Activated T-cell treated with anti-CD3 and anti-CD28 coated beads, Interleukin-2, amount 50 U/mL, for 24 hours (primary cell): ENCODE measurements around the gene CACNA1G.

ENCODE experiments used
- DNase-seq: peaks from one replicate; pipeline ENCODE4 v3.0.0-alpha.2; 2020
- H3K27ac Mint-ChIP-seq: 2 replicates; pipeline ENCODE4 v1.8.0; 2020; ENCODE audit warnings: mild to moderate bottlenecking, mixed read lengths
- H3K27me3 Mint-ChIP-seq: 2 replicates; pipeline ENCODE4 v1.8.0; 2020; ENCODE audit warnings: mixed read lengths
- H3K36me3 Mint-ChIP-seq: 2 replicates; pipeline ENCODE4 v1.8.0; 2020; ENCODE audit warnings: low read depth, mixed read lengths
- H3K4me1 Mint-ChIP-seq: 2 replicates; pipeline ENCODE4 v1.8.0; 2020; ENCODE audit warnings: low read depth, mixed read lengths
- H3K4me3 Mint-ChIP-seq: 2 replicates; pipeline ENCODE4 v1.8.0; 2020; ENCODE audit warnings: mild to moderate bottlenecking, moderate library complexity, mixed read lengths
- H3K9me3 Mint-ChIP-seq: 2 replicates; pipeline ENCODE4 v1.8.0; 2020; ENCODE audit warnings: mixed read lengths

Gene CACNA1G

GRCh38 chr17:50608700-50609379, 48.3 kb downstream of the CACNA1G start:
- Mint-ChIP-seq H3K4me1 (no peaks in the 10 kb centered on the region), H3K27me3 (peaks cover 26% of the 10 kb centered on the region), H3K9me3 (no peaks in the 10 kb centered on the region), H3K36me3 (no peaks in the 10 kb centered on the region), H3K4me3 (no peak overlapping the region), H3K27ac (no peak overlapping the region)
- DNase-seq = no peak

GRCh38 chr17:50609380-50610074, 49.0 kb downstream of the CACNA1G start:
- Mint-ChIP-seq H3K27me3 (peaks cover 31% of the 10 kb centered on the region), H3K27ac (no peak overlapping the region)

GRCh38 chr17:50611634-50612033, 51.1 kb downstream of the CACNA1G start:
- no peak overlapping the region for H3K27ac Mint-ChIP-seq
- peaks cover 20% of the 10 kb centered on the region for H3K27me3 Mint-ChIP-seq
- peaks cover 5% of the 10 kb centered on the region for H3K4me1 Mint-ChIP-seq
- H3K9me3 Mint-ChIP-seq = no peaks in the 10 kb centered on the region
- DNase-seq = no peak
- no peak overlapping the region for H3K4me3 Mint-ChIP-seq
- H3K36me3 Mint-ChIP-seq = no peaks in the 10 kb centered on the region

More at GRCh38 chr17:50609380-50610074, 49.0 kb downstream of the CACNA1G start:
- Mint-ChIP-seq H3K4me3 (no peak overlapping the region), H3K4me1 (peaks cover 5% of the 10 kb centered on the region), H3K9me3 (no peaks in the 10 kb centered on the region), H3K36me3 (no peaks in the 10 kb centered on the region)
- DNase-seq = no peak

DNA sequence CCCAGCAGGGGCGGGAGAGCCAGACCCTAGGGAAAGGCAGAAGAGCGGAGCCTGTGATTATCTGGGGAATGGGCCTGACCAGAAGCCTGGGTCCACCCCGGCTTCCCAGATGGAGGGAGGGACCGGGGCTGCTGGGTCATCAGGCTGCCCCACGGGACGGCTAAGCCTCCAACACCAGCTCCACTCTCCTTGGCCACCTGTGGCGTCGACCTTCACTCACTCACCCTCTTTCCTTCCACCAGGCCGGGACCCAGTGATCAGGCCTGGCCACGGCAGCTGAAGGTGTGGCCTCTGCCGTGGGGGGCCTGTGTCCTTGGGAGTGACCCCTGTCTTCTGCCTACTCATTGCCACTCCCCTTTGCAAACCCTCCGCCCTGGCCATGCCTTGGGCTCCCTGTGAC, 51.8 kb downstream of the CACNA1G start:
- peaks cover 15% of the 10 kb centered on the region for H3K27me3 Mint-ChIP-seq
- H3K9me3 Mint-ChIP-seq = no peaks in the 10 kb centered on the region
- no peak for DNase-seq
- no peak overlapping the region for H3K4me3 Mint-ChIP-seq
- H3K36me3 Mint-ChIP-seq = no peaks in the 10 kb centered on the region
- H3K27ac Mint-ChIP-seq = no peak overlapping the region
- peaks cover 5% of the 10 kb centered on the region for H3K4me1 Mint-ChIP-seq

- no peak overlapping the region for H3K27ac Mint-ChIP-seq
- no peak for DNase-seq
- H3K27me3 Mint-ChIP-seq = peaks cover 13% of the 10 kb centered on the region
- peaks cover 5% of the 10 kb centered on the region for H3K4me1 Mint-ChIP-seq
- no peaks in the 10 kb centered on the region for H3K36me3 Mint-ChIP-seq
- no peaks in the 10 kb centered on the region for H3K9me3 Mint-ChIP-seq
- no peak overlapping the region for H3K4me3 Mint-ChIP-seq
Observed at GRCh38 chr17:50613007-50613992, 52.8 kb downstream of the CACNA1G start.

DNA sequence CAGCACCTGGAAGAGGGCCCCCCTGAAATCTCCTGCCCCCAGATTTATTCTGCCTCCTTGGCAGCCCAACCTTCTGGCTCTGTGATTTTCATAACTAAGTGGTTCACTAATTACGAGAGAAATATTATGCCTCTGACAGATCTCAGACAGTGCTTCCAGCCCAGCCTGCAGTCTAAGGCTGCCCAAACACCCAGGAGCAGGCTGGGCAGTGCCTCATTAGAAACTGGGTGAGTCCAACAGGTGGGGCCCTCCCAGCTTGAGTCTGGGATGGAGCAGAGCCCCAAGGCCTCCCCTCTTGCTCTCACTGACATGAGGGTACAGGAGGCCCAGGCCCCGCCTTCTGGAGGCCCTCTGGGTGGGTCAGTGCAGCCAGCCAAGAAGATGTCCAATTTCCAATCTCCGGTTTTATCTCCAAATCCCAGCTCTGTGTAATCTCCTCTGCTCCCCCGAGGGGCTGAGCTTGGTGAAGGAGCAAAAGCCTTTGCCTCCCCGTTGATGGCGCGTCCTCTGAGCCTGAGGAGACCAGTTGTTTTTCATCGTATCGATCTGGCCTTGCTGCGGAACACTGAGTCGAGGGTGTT, 54.0 kb downstream of the CACNA1G start:
- no peak overlapping the region for H3K4me3 Mint-ChIP-seq
- no peaks in the 10 kb centered on the region for H3K36me3 Mint-ChIP-seq
- H3K4me1 Mint-ChIP-seq = peaks cover 5% of the 10 kb centered on the region
- H3K27ac Mint-ChIP-seq = no peak overlapping the region
- peaks cover 12% of the 10 kb centered on the region for H3K27me3 Mint-ChIP-seq
- no peak for DNase-seq
- no peaks in the 10 kb centered on the region for H3K9me3 Mint-ChIP-seq

GRCh38 chr17:50615828-50616227, 55.3 kb downstream of the CACNA1G start:
- Mint-ChIP-seq H3K4me3 (no peak overlapping the region), H3K36me3 (no peaks in the 10 kb centered on the region), H3K4me1 (peaks cover 5% of the 10 kb centered on the region), H3K9me3 (no peaks in the 10 kb centered on the region), H3K27me3 (peaks cover 6% of the 10 kb centered on the region), H3K27ac (no peak overlapping the region)
- no peak for DNase-seq

DNA sequence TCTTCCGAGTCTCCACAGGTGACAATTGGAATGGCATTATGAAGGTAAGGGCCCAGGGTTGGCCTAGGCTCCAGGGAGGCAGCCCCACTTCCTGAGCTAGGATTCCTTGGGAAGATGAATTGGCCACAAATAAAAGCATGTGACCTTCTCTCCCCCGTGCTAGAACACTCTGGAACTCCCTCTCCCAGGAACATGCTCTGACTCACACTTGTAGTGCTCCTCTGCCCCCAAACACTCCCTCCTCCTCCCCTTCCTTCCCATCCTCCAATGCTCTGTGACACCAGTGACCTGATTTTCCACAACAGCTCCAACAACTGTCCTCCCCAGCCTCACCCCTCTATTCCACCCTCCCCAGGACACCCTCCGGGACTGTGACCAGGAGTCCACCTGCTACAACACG, 57.8 kb downstream of the CACNA1G start:
- no peak for DNase-seq
- Mint-ChIP-seq H3K4me3 (no peak overlapping the region), H3K9me3 (no peaks in the 10 kb centered on the region), H3K27me3 (peaks cover 16% of the 10 kb centered on the region), H3K36me3 (no peaks in the 10 kb centered on the region), H3K4me1 (peaks cover 5% of the 10 kb centered on the region), H3K27ac (no peak overlapping the region)

GRCh38 chr17:50618941-50619340, 58.4 kb downstream of the CACNA1G start:
- Mint-ChIP-seq H3K36me3 (no peaks in the 10 kb centered on the region), H3K9me3 (no peaks in the 10 kb centered on the region), H3K27me3 (peaks cover 19% of the 10 kb centered on the region), H3K4me3 (no peak overlapping the region), H3K4me1 (peaks cover 5% of the 10 kb centered on the region), H3K27ac (no peak overlapping the region)
- DNase-seq = no peak

DNA sequence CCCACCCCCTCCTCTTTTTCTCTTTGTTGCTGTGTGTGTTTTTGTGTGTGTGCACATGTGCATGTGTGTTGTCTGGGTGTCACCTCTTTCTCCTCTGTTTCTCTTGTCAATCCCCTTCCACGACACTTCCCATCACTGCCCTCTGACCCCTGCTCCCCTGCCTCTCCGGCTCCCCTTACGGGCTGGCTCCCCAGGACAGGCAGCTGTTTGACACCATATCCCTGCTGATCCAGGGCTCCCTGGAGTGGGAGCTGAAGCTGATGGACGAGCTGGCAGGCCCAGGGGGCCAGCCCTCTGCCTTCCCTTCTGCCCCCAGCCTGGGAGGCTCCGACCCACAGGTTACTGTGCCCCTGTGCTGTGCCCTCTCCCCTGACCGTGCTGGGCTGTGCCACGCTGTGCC, 59.0 kb downstream of the CACNA1G start:
- DNase-seq = no peak
- no peak overlapping the region for H3K4me3 Mint-ChIP-seq
- H3K27me3 Mint-ChIP-seq = peaks cover 17% of the 10 kb centered on the region
- no peaks in the 10 kb centered on the region for H3K9me3 Mint-ChIP-seq
- no peaks in the 10 kb centered on the region for H3K36me3 Mint-ChIP-seq
- H3K4me1 Mint-ChIP-seq = peaks cover under 1% of the 10 kb centered on the region
- H3K27ac Mint-ChIP-seq = no peak overlapping the region

GRCh38 chr17:50620237-50620636, 59.7 kb downstream of the CACNA1G start:
- no peak overlapping the region for H3K27ac Mint-ChIP-seq
- no peak overlapping the region for H3K4me3 Mint-ChIP-seq
- DNase-seq = no peak
- H3K4me1 Mint-ChIP-seq = no peaks in the 10 kb centered on the region
- no peaks in the 10 kb centered on the region for H3K9me3 Mint-ChIP-seq
- no peaks in the 10 kb centered on the region for H3K36me3 Mint-ChIP-seq
- H3K27me3 Mint-ChIP-seq = peaks cover 24% of the 10 kb centered on the region

GRCh38 chr17:50620858-50621257, 60.3 kb downstream of the CACNA1G start:
- Mint-ChIP-seq H3K36me3 (no peaks in the 10 kb centered on the region), H3K27me3 (peaks cover 30% of the 10 kb centered on the region), H3K4me3 (no peak overlapping the region), H3K9me3 (no peaks in the 10 kb centered on the region), H3K27ac (no peak overlapping the region), H3K4me1 (no peaks in the 10 kb centered on the region)
- no peak for DNase-seq

DNA sequence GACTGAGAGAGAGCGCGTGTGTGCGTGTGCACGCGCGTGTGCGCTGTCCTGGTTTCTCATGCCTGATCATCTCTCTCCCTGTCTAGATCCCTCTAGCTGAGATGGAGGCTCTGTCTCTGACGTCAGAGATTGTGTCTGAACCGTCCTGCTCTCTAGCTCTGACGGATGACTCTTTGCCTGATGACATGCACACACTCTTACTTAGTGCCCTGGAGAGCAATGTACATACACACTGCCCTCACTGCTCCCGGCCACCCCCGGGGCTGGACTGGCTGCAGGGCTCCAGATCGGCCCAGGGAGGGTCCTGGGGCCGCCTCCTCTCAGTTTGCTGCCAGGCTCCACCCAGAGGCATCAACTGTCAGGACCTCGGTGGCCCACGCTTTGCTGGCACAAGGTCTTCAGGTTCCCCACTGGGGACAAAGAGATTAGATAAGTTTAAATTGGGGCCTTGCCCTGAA, 61.1 kb downstream of the CACNA1G start:
- Mint-ChIP-seq H3K4me3 (no peak overlapping the region), H3K4me1 (no peaks in the 10 kb centered on the region), H3K36me3 (no peaks in the 10 kb centered on the region), H3K27me3 (peaks cover 38% of the 10 kb centered on the region), H3K27ac (no peak overlapping the region), H3K9me3 (no peaks in the 10 kb centered on the region)
- DNase-seq = no peak

DNA sequence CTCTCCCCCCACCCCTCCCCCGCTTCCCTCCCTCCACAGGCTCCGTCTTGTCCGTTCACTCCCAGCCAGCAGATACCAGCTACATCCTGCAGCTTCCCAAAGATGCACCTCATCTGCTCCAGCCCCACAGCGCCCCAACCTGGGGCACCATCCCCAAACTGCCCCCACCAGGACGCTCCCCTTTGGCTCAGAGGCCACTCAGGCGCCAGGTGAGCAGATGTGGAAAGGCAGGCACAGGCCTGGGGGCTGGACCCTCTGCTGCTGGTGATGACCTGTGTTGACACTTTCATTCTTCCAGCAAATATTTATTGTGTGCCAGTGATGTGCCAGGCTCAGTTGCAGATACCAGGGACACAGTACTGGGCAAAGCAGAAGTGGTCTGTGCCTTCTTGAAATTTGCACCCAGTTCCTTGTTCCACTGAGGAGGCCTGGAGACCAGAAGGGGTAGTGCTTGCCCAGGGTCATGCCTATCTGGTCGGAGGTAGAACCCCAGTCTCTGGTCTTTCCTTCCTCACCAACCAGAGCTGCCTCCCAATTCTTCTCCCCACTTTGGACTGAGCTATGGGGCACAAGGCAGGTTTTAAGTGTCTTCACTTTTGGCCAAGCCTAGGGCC, 63.9 kb downstream of the CACNA1G start:
- Mint-ChIP-seq H3K27ac (no peak overlapping the region), H3K27me3 (peaks cover 63% of the 10 kb centered on the region)

More for the DNA sequence above, 63.9 kb downstream of the CACNA1G start:
- Mint-ChIP-seq H3K4me3 (no peak overlapping the region), H3K9me3 (no peaks in the 10 kb centered on the region), H3K36me3 (no peaks in the 10 kb centered on the region), H3K4me1 (peaks cover 2% of the 10 kb centered on the region)
- DNase-seq = no peak
